Measurements from ENCODE around the gene UBAC1. TPM values are rescaled to one million over a fixed set of nuclear protein-coding genes. Genes with fewer than 3 reads are reported as not detected.

UBAC1 gene, protein sequence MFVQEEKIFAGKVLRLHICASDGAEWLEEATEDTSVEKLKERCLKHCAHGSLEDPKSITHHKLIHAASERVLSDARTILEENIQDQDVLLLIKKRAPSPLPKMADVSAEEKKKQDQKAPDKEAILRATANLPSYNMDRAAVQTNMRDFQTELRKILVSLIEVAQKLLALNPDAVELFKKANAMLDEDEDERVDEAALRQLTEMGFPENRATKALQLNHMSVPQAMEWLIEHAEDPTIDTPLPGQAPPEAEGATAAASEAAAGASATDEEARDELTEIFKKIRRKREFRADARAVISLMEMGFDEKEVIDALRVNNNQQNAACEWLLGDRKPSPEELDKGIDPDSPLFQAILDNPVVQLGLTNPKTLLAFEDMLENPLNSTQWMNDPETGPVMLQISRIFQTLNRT
- total RNA-seq: 31.4 and 33.2 TPM in 2 replicates

DNA sequence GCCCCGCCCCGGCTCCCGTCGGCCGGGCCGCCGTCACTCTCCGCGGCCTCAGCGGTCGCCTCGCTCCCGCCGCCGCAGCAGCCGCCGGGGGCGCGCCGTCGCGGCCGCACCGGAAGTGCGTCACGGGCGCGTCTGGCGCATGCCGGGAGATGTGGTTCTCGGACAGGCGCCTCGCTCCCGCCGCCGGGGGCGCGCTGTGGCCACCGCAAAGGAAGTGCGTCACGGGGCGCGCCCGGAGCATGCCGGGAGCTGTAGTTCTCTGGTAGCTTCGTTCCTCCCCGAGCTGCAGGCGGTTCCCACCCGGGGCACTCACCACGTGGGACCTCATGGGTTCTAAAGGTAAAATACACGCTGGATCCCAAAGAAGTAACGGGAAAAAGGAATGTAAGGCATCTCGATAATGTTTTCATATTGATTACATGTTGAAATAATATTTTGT lies at the start of gene UBAC1:
UBAC1 (minus strand) TSS at position 97 of the 439 bp plus-strand sequence. CDS start 211 bp downstream, outside the sequence.

DNA sequence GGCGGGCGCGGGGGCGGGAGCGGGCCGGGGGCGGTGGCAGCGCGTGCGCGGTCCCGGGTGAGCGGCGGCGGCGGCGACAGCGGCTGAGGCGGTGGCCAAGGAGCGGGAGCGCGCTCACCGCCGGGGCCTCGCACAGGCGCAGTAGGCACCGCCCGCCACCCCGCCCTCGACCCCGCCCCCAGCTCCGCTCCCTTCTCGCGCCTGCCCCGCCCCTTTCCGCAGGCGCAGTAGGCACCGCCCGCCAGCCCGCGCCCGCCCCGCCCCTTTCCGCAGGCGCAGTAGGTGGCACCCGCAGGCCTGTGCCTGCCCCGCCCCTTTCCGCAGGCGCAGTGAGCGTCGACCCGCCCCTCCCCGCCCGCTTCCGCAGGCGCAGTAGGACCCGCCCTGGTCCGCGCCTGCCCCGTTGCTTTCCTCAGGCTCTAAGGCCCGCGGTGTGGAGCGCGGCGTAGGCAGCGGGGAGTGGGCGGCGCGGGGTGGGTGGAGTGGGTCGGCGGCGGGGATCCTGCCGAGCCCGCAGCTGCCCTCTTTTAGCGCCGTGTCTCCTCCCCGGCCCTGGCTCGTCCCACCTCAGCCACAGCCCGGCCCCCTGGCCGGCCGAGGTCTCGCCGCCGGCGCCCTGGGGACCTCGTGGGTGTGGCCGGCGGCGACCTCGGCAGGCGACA lies 53.6 kb downstream of the UBAC1 start, which contains the start of gene CAMSAP1:
CAMSAP1 (minus strand) TSS at position 116 of the 662 bp plus-strand sequence. CDS start 387 bp downstream, outside the sequence.

Other genes starting within 250 kb of the UBAC1 start
- 23.6 and 25.1 TPM in 2 replicates for gene CAMSAP1, start 53.8 kb downstream of the UBAC1 start, total RNA-seq
- gene NACC2, start 133.9 kb upstream of the UBAC1 start, total RNA-seq: 19.9 and 30.3 TPM in 2 replicates
- 43.1 and 80.7 TPM in 2 replicates for gene TMEM250, start 157.5 kb upstream of the UBAC1 start, total RNA-seq
- gene LHX3, start 243.8 kb upstream of the UBAC1 start, total RNA-seq: under 0.01 TPM in 1 of 2 replicates, not detected in the other